Loucy (cell line): ENCODE results near the gene P2RY2.

ENCODE experiments used
- EZH2phosphoT487 ChIP-seq: fragments of 200-600 bp; IDR thresholded peaks from 2 replicates; pipeline ENCODE4 v1.6.1; 2018; ENCODE audit warnings: antibody characterized with exemption, mild to moderate bottlenecking, moderate library complexity, borderline replicate concordance
- TF ChIP-seq, protein P1 (sequence below): fragments of 200-600 bp; sonication (generic); conservative IDR thresholded peaks from 2 replicates; pipeline ENCODE4 v1.5.1; 2014; ENCODE audit warnings: mild to moderate bottlenecking, antibody characterized with exemption, low read length

DNA sequence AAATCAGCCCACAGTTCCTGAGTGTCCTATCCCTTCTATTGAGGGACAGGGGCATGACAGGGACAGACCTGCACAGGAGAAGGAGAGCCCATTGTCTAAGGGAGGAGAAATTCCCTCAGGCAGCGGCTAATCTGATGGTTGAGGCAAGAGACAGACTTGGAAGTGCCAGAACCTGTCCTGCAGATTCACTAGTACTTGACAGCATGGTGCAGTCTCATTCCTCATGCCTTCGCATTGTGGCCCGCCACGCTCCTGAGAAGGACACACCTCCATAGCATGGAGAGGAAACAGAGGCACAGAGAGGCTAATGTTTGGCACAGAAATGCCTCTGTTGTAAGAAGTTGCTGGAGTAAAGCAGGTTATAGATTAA lies 57.3 kb downstream of the P2RY2 start:
- TF ChIP-seq, protein P1, sequence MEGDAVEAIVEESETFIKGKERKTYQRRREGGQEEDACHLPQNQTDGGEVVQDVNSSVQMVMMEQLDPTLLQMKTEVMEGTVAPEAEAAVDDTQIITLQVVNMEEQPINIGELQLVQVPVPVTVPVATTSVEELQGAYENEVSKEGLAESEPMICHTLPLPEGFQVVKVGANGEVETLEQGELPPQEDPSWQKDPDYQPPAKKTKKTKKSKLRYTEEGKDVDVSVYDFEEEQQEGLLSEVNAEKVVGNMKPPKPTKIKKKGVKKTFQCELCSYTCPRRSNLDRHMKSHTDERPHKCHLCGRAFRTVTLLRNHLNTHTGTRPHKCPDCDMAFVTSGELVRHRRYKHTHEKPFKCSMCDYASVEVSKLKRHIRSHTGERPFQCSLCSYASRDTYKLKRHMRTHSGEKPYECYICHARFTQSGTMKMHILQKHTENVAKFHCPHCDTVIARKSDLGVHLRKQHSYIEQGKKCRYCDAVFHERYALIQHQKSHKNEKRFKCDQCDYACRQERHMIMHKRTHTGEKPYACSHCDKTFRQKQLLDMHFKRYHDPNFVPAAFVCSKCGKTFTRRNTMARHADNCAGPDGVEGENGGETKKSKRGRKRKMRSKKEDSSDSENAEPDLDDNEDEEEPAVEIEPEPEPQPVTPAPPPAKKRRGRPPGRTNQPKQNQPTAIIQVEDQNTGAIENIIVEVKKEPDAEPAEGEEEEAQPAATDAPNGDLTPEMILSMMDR, result no peak
- no peak for TF ChIP-seq EZH2phosphoT487
